KMS-11 (cell line): ENCODE data around the gene LIN7B.

Experiments
- H2AFZ ChIP-seq: fragments of 200-600 bp; sonication (generic); 2 replicates; pipeline ENCODE4 v1.6.1; 2016; ENCODE audit warnings: antibody characterized with exemption, mixed run types, low read depth
- H3K27ac ChIP-seq: fragments of 200-600 bp; sonication (generic); 2 replicates; pipeline ENCODE4 v1.6.1; 2016; ENCODE audit warnings: mild to moderate bottlenecking, mixed run types
- H3K27me3 ChIP-seq: fragments of 200-600 bp; sonication (generic); 2 replicates; pipeline ENCODE4 v1.6.1; 2017; ENCODE audit warnings: mild to moderate bottlenecking, low read depth, mixed run types, moderate library complexity; ENCODE audit not compliant: insufficient read depth
- H3K36me3 ChIP-seq: fragments of 200-600 bp; sonication (generic); 2 replicates; pipeline ENCODE4 v1.6.1; 2017; ENCODE audit warnings: mild to moderate bottlenecking, mixed run types; ENCODE audit not compliant: insufficient read depth
- H3K4me1 ChIP-seq: fragments of 200-600 bp; sonication (generic); 2 replicates; pipeline ENCODE4 v1.6.1; 2016; ENCODE audit warnings: mild to moderate bottlenecking, low read depth, mixed run types; ENCODE audit not compliant: poor library complexity, severe bottlenecking
- H3K4me2 ChIP-seq: fragments of 200-600 bp; sonication (generic); 2 replicates; pipeline ENCODE4 v1.7.0; 2016; ENCODE audit warnings: mild to moderate bottlenecking, mixed run types
- H3K4me3 ChIP-seq: fragments of 200-600 bp; sonication (generic); IDR thresholded peaks from 2 replicates; pipeline ENCODE4 v1.6.1; 2017; ENCODE audit warnings: low read depth, low read length, mixed read lengths; ENCODE audit not compliant: insufficient read depth
- H3K79me2 ChIP-seq: fragments of 200-600 bp; sonication (generic); 2 replicates; pipeline ENCODE4 v1.6.1; 2016; ENCODE audit warnings: low read depth, mixed run types; ENCODE audit not compliant: insufficient read depth
- H3K9ac ChIP-seq: fragments of 200-600 bp; sonication (generic); 2 replicates; pipeline ENCODE4 v1.6.1; 2016; ENCODE audit warnings: mild to moderate bottlenecking, mixed run types
- H4K20me1 ChIP-seq: fragments of 200-600 bp; sonication (generic); 2 replicates; pipeline ENCODE4 v1.6.1; 2016; ENCODE audit warnings: mild to moderate bottlenecking, mixed run types; ENCODE audit not compliant: insufficient read depth
- CTCF ChIP-seq: fragments of 200-600 bp; sonication (generic); conservative IDR thresholded peaks from 2 replicates; pipeline ENCODE4 v1.6.1; 2017; ENCODE audit warnings: low read depth, mild to moderate bottlenecking, antibody characterized with exemption, low read length, moderate library complexity, mixed read lengths

LIN7B gene

GRCh38 chr19:49101160-49101559, 13.0 kb upstream of the LIN7B start:
- no peaks in the 10 kb centered on the region for H3K27me3 ChIP-seq
- H3K79me2 ChIP-seq: peaks cover 18% of the 10 kb centered on the region
- peaks cover 7% of the 10 kb centered on the region; the same call in 1 of the 2 replicates for H4K20me1 ChIP-seq
- H3K36me3 ChIP-seq: no peaks in the 10 kb centered on the region; the same call in 1 of the 2 replicates
- no peak overlapping the region for H3K27ac ChIP-seq
- no peak overlapping the region for H2AFZ ChIP-seq
- no peak overlapping the region for H3K9ac ChIP-seq
- no peak overlapping the region for H3K4me2 ChIP-seq
- no peak overlapping the region for H3K4me3 ChIP-seq
- peaks cover 10% of the 10 kb centered on the region for H3K4me1 ChIP-seq
- TF ChIP-seq CTCF: no peak

- peaks cover 11% of the 10 kb centered on the region for H3K79me2 ChIP-seq
- no peak overlapping the region for H3K4me2 ChIP-seq
- H3K4me3 ChIP-seq: no peak overlapping the region
- no peaks in the 10 kb centered on the region; the same call in 1 of the 2 replicates for H3K36me3 ChIP-seq
- peaks cover 4% of the 10 kb centered on the region; the same call in 1 of the 2 replicates for H4K20me1 ChIP-seq
- H3K27ac ChIP-seq: no peak overlapping the region
- no peak overlapping the region for H3K9ac ChIP-seq
- H3K27me3 ChIP-seq: no peaks in the 10 kb centered on the region
- peaks cover 8% of the 10 kb centered on the region for H3K4me1 ChIP-seq
- no peak overlapping the region for H2AFZ ChIP-seq
- TF ChIP-seq CTCF: no peak
Measured at GRCh38 chr19:49102303-49102702, 11.9 kb upstream of the LIN7B start.

- Histone ChIP-seq H3K4me2 (no peak overlapping the region), H3K27me3 (no peaks in the 10 kb centered on the region), H2AFZ (no peak overlapping the region), H4K20me1 (no peaks in the 10 kb centered on the region), H3K36me3 (no peaks in the 10 kb centered on the region; the same call in 1 of the 2 replicates), H3K4me1 (no peaks in the 10 kb centered on the region), H3K9ac (no peak overlapping the region), H3K4me3 (no peak overlapping the region), H3K79me2 (peaks cover 5% of the 10 kb centered on the region), H3K27ac (no peak overlapping the region)
- TF ChIP-seq CTCF: no peak
Measured at GRCh38 chr19:49103331-49104085, 10.7 kb upstream of the LIN7B start.

GRCh38 chr19:49104229-49104864, 9.8 kb upstream of the LIN7B start:
- H3K4me1 ChIP-seq: no peaks in the 10 kb centered on the region
- no peak overlapping the region for H3K27ac ChIP-seq
- H3K36me3 ChIP-seq: no peaks in the 10 kb centered on the region; the same call in 1 of the 2 replicates
- H3K9ac ChIP-seq: no peak overlapping the region
- H3K79me2 ChIP-seq: no peaks in the 10 kb centered on the region
- TF ChIP-seq CTCF: no peak
- no peaks in the 10 kb centered on the region for H4K20me1 ChIP-seq
- H3K4me3 ChIP-seq: no peak overlapping the region
- H2AFZ ChIP-seq: no peak overlapping the region
- no peak overlapping the region for H3K4me2 ChIP-seq
- H3K27me3 ChIP-seq: no peaks in the 10 kb centered on the region
